Middle frontal gyrus (tissue), 1 donor: ENCODE data around the gene PRKX.
"Not testable (repeated sequence)": the region's sequence is repeated elsewhere in the genome, so short reads cannot be mapped to it uniquely, and the experiment has no call there.

ENCODE experiments used
- DNase-seq: peaks from one replicate; pipeline ENCODE4 v3.0.0-alpha.2; 2015; ENCODE audit warnings: low spot score; ENCODE audit errors: extremely low spot score

PRKX gene

GRCh38 chrX:3713225-3713936 lies at the start of gene PRKX:
PRKX (minus strand) TSS chrX:3713649; CDS start chrX:3713253, 396 bp downstream.
- DNase-seq = no peak

- no peak for DNase-seq
These were observed 49.7 kb upstream of the PRKX start for GRCh38 chrX:3763111-3763510.

GRCh38 chrX:3757510-3758025 lies 44.1 kb upstream of the PRKX start:
- no peak for DNase-seq

- no peak for DNase-seq
These were observed 34.7 kb upstream of the PRKX start for GRCh38 chrX:3748052-3748559.

GRCh38 chrX:3743801-3744439 lies 30.5 kb upstream of the PRKX start:
- DNase-seq = no peak

GRCh38 chrX:3740946-3741345 lies 27.5 kb upstream of the PRKX start:
- not testable (repeated sequence) for DNase-seq

GRCh38 chrX:3738509-3738908 lies 25.1 kb upstream of the PRKX start:
- no peak for DNase-seq

GRCh38 chrX:3736536-3736935 lies 23.1 kb upstream of the PRKX start:
- not testable (repeated sequence) for DNase-seq

- not testable (repeated sequence) for DNase-seq
These were observed 22.4 kb upstream of the PRKX start for GRCh38 chrX:3735891-3736290.

- not testable (repeated sequence) for DNase-seq
These were observed 21.0 kb upstream of the PRKX start for GRCh38 chrX:3734456-3734855.

- DNase-seq = no peak
These were observed 19.6 kb upstream of the PRKX start for GRCh38 chrX:3733043-3733430.

- not testable (repeated sequence) for DNase-seq
These were observed 19.0 kb upstream of the PRKX start for GRCh38 chrX:3732326-3733042.

GRCh38 chrX:3728454-3728853 lies 15.0 kb upstream of the PRKX start:
- no peak for DNase-seq

- not testable (repeated sequence) for DNase-seq
These were observed 10.0 kb upstream of the PRKX start for GRCh38 chrX:3723460-3723859.

GRCh38 chrX:3717742-3718420 lies 4.4 kb upstream of the PRKX start:
- DNase-seq = no peak

GRCh38 chrX:3715921-3716320 lies 2.5 kb upstream of the PRKX start:
- DNase-seq = no peak

GRCh38 chrX:3714706-3715479 lies 1.4 kb upstream of the PRKX start:
- not testable (repeated sequence) for DNase-seq

GRCh38 chrX:3713937-3714434 lies 537 bp upstream of the PRKX start:
- no peak for DNase-seq

- no peak for DNase-seq
These were observed 602 bp downstream of the PRKX start for GRCh38 chrX:3712870-3713224.

- no peak for DNase-seq
These were observed 1.2 kb downstream of the PRKX start for GRCh38 chrX:3712051-3712869.
